Hematopoietic multipotent progenitor cell treated with erythropoietin and hydrocortisone succinate and interleukin-3 and kit ligand, for 6 days (in vitro differentiated cells): ENCODE results near the gene OR52N1.

Experiments
- DNase-seq: peaks from one replicate; pipeline ENCODE4 v3.0.0-alpha.2; 2015

The OR52N1 gene

GRCh38 chr11:5791165-5791564 is at the start of gene OR52N1:
OR52N1 (minus strand) TSS chr11:5791265; CDS start chr11:5788816, 2,449 bp downstream.
- DNase-seq, result no peak

GRCh38 chr11:5837695-5838094 is 46.6 kb upstream of the OR52N1 start:
- DNase-seq, result no peak

GRCh38 chr11:5833446-5833845 is 42.4 kb upstream of the OR52N1 start:
- no peak for DNase-seq

- DNase-seq, result no peak
These were observed 40.2 kb upstream of the OR52N1 start for GRCh38 chr11:5831196-5831829.

GRCh38 chr11:5818245-5818886 is 27.3 kb upstream of the OR52N1 start:
- no peak for DNase-seq

GRCh38 chr11:5815534-5815933 is 24.5 kb upstream of the OR52N1 start:
- peak; percentile 58 for DNase-seq

- DNase-seq, result peak; percentile 92
These were observed 19.1 kb upstream of the OR52N1 start for GRCh38 chr11:5809905-5810795.

GRCh38 chr11:5809122-5809519 is 18.1 kb upstream of the OR52N1 start:
- DNase-seq, result peak; percentile 62

GRCh38 chr11:5808500-5809121 is 17.5 kb upstream of the OR52N1 start, which contains the start of gene OR52N2:
OR52N2 (plus strand) TSS chr11:5808924; CDS start chr11:5820336, 11,412 bp downstream.
- DNase-seq, result peak; percentile 92

GRCh38 chr11:5807580-5807979 is 16.5 kb upstream of the OR52N1 start:
- peak; percentile 44 for DNase-seq

GRCh38 chr11:5803982-5804381 is 12.9 kb upstream of the OR52N1 start:
- DNase-seq, result no peak

GRCh38 chr11:5796541-5796940 is 5.5 kb upstream of the OR52N1 start:
- DNase-seq, result no peak

GRCh38 chr11:5783255-5783654 is 7.8 kb downstream of the OR52N1 start, which contains the start of gene OR52N5:
OR52N5 (minus strand) TSS chr11:5783355; CDS start chr11:5778634, 4,721 bp downstream.
- DNase-seq, result no peak

GRCh38 chr11:5767056-5767455 is 24.0 kb downstream of the OR52N1 start:
- no peak for DNase-seq

- DNase-seq, result no peak
These were observed 37.1 kb downstream of the OR52N1 start, which contains the start of gene OR52N4 for GRCh38 chr11:5753943-5754342. OR52N4 (plus strand) TSS chr11:5754243; CDS start chr11:5754741, 498 bp downstream.

GRCh38 chr11:5749836-5750235 is 41.2 kb downstream of the OR52N1 start:
- no peak for DNase-seq

- DNase-seq, result no peak
These were observed 44.5 kb downstream of the OR52N1 start for GRCh38 chr11:5746614-5747013.

- DNase-seq, result no peak
These were observed 52.6 kb downstream of the OR52N1 start for GRCh38 chr11:5738431-5738830.

- DNase-seq, result no peak
These were observed 53.2 kb downstream of the OR52N1 start for GRCh38 chr11:5737670-5738392.

GRCh38 chr11:5737091-5737490 is 54.0 kb downstream of the OR52N1 start:
- DNase-seq, result no peak
